HEK293T (cell line): ENCODE data around the gene PPP1R10.

ENCODE experiments used
- ELF4 ChIP-seq: fragments of 450-650 bp; IDR thresholded peaks from 2 replicates; pipeline ENCODE4 v1.6.1; 2017; ENCODE audit warnings: antibody characterized with exemption
- FOXM1 ChIP-seq: fragments of 450-650 bp; IDR thresholded peaks from 2 replicates; pipeline ENCODE4 v1.6.1; 2017; ENCODE audit warnings: mild to moderate bottlenecking, borderline replicate concordance
- SP1 ChIP-seq: fragments of 450-650 bp; IDR thresholded peaks from 2 replicates; pipeline ENCODE4 v1.6.1; 2017
- ZNF384 ChIP-seq: fragments of 450-650 bp; IDR thresholded peaks from 2 replicates; pipeline ENCODE4 v1.6.1; 2016

- TF ChIP-seq FOXM1 (no peak), ELF4 (no peak), ZNF384 (no peak), SP1 (no peak)
Observed at GRCh38 chr6:30640481-30640880, 23.4 kb upstream of the PPP1R10 start.
